SK-N-SH treated with all-trans-retinoic acid at 6 μM for 48 hours (cell line): ENCODE measurements around the gene CASKIN1.
"Not testable (repeated sequence)": the region's sequence is repeated elsewhere in the genome, so short reads cannot be mapped to it uniquely, and the experiment has no call there.

Experiments
- ATAC-seq: fragments of 200-7000 bp; cut with Tn5 transposase; 3 replicates; pipeline ENCODE4 v1.9.1; 2020; ENCODE audit warnings: mild to moderate bottlenecking, moderate library complexity
- ARNTL ChIP-seq: fragments of 450-650 bp; formaldehyde crosslinking; IDR thresholded peaks from 2 replicates; pipeline ENCODE4 v1.5.0; 2020; ENCODE audit warnings: low read depth, mild to moderate bottlenecking, moderate library complexity, borderline replicate concordance
- BACH2 ChIP-seq: fragments of 250-450 bp; sonication (Bioruptor Pico); IDR thresholded peaks from 2 replicates; pipeline ENCODE4 v1.9.0; 2021; ENCODE audit warnings: mild to moderate bottlenecking, borderline replicate concordance
- CREB5 ChIP-seq: fragments of 250-450 bp; sonication (Bioruptor Pico); IDR thresholded peaks from 2 replicates; pipeline ENCODE4 v1.5.1; 2020; ENCODE audit warnings: low read depth, mild to moderate bottlenecking, moderate library complexity
- CSDC2 ChIP-seq: fragments of 250-450 bp; sonication (Bioruptor Pico); IDR thresholded peaks from 2 replicates; pipeline ENCODE4 v1.5.0; 2020; ENCODE audit warnings: mild to moderate bottlenecking, moderate library complexity
- CSRNP3 ChIP-seq: fragments of 250-450 bp; sonication (Bioruptor Pico); IDR thresholded peaks from 2 replicates; pipeline ENCODE4 v1.5.1; 2021; ENCODE audit warnings: mild to moderate bottlenecking, moderate library complexity
- ESRRG ChIP-seq: fragments of 250-450 bp; sonication (Bioruptor Pico); IDR thresholded peaks from 2 replicates; pipeline ENCODE4 v1.6.1; 2021; ENCODE audit warnings: mild to moderate bottlenecking
- ISL1 ChIP-seq: fragments of 250-450 bp; sonication (Bioruptor Pico); IDR thresholded peaks from 2 replicates; pipeline ENCODE4 v2.1.2; 2022; ENCODE audit warnings: mild to moderate bottlenecking, moderate library complexity
- OSR1 ChIP-seq: fragments of 250-450 bp; sonication (Bioruptor Pico); IDR thresholded peaks from 2 replicates; pipeline ENCODE4 v1.8.0; 2022; ENCODE audit warnings: moderate library complexity, mild to moderate bottlenecking, inconsistent platforms
- PATZ1 ChIP-seq: fragments of 250-450 bp; sonication (Bioruptor Pico); IDR thresholded peaks from 2 replicates; pipeline ENCODE4 v1.8.0; 2020; ENCODE audit warnings: mild to moderate bottlenecking, moderate library complexity, borderline replicate concordance
- POU6F1 ChIP-seq: fragments of 250-450 bp; sonication (Bioruptor Pico); IDR thresholded peaks from 2 replicates; pipeline ENCODE4 v1.8.0; 2021; ENCODE audit warnings: low read depth, mild to moderate bottlenecking, moderate library complexity, borderline replicate concordance
- PPARA ChIP-seq: fragments of 250-450 bp; sonication (Bioruptor Pico); IDR thresholded peaks from 2 replicates; pipeline ENCODE4 v1.5.0; 2020; ENCODE audit warnings: mild to moderate bottlenecking, borderline replicate concordance
- RARB ChIP-seq: fragments of 250-450 bp; sonication (Bioruptor Pico); IDR thresholded peaks from 2 replicates; pipeline ENCODE4 v1.8.0; 2021; ENCODE audit warnings: mild to moderate bottlenecking, moderate library complexity
- TCF4 ChIP-seq: fragments of 250-450 bp; sonication (Bioruptor Pico); IDR thresholded peaks from 2 replicates; pipeline ENCODE4 v1.8.0; 2021; ENCODE audit warnings: mild to moderate bottlenecking, moderate library complexity, borderline replicate concordance
- TOX ChIP-seq: fragments of 250-450 bp; sonication (Bioruptor Pico); IDR thresholded peaks from 2 replicates; pipeline ENCODE4 v1.8.0; 2021; ENCODE audit warnings: mild to moderate bottlenecking, moderate library complexity, borderline replicate concordance
- TSHZ2 ChIP-seq: fragments of 250-450 bp; sonication (Bioruptor Pico); IDR thresholded peaks from 2 replicates; pipeline ENCODE4 v1.5.0; 2020; ENCODE audit warnings: mild to moderate bottlenecking, moderate library complexity
- ZC3H10 ChIP-seq: fragments of 250-450 bp; sonication (Bioruptor Pico); IDR thresholded peaks from 2 replicates; pipeline ENCODE4 v1.5.1; 2021; ENCODE audit warnings: mild to moderate bottlenecking, moderate library complexity
- ZFP3 ChIP-seq: fragments of 250-450 bp; sonication (Bioruptor Pico); IDR thresholded peaks from 2 replicates; pipeline ENCODE4 v1.5.0; 2020; ENCODE audit warnings: mild to moderate bottlenecking, moderate library complexity
- ZFP30 ChIP-seq: fragments of 450-650 bp; formaldehyde crosslinking; IDR thresholded peaks from 2 replicates; pipeline ENCODE4 v1.5.0; 2022; ENCODE audit warnings: mild to moderate bottlenecking, moderate library complexity
- ZNF70 ChIP-seq: fragments of 450-650 bp; formaldehyde crosslinking; IDR thresholded peaks from 2 replicates; pipeline ENCODE4 v1.5.0; 2020; ENCODE audit warnings: mild to moderate bottlenecking, moderate library complexity
- ZNF8 ChIP-seq: fragments of 450-650 bp; formaldehyde crosslinking; IDR thresholded peaks from 2 replicates; pipeline ENCODE4 v1.5.0; 2020; ENCODE audit warnings: mild to moderate bottlenecking, moderate library complexity

Gene CASKIN1

GRCh38 chr16:2243781-2244180, 47.4 kb upstream of the CASKIN1 start:
- TF ChIP-seq BACH2 = no peak
- no peak for TF ChIP-seq CREB5 (CRISPR knock-in tag)
- TF ChIP-seq CSDC2 = no peak
- no peak for TF ChIP-seq ZFP3 (CRISPR knock-in tag)
- no peak for TF ChIP-seq TCF4 (CRISPR knock-in tag)
- TF ChIP-seq ZNF8 = no peak
- TF ChIP-seq RARB (CRISPR knock-in tag) = no peak
- no peak for TF ChIP-seq ARNTL (CRISPR knock-in tag)
- TF ChIP-seq ESRRG = no peak
- TF ChIP-seq TOX = no peak
- TF ChIP-seq CSRNP3 (CRISPR knock-in tag) = no peak
- no peak for TF ChIP-seq POU6F1 (CRISPR knock-in tag)
- no peak for ATAC-seq

- TF ChIP-seq ZC3H10 (CRISPR knock-in tag) = no peak
- TF ChIP-seq ZNF8 = no peak
- no peak for TF ChIP-seq CREB5 (CRISPR knock-in tag)
- no peak; the same call in 2 of the 3 replicates for ATAC-seq
These were observed 46.7 kb upstream of the CASKIN1 start for GRCh38 chr16:2243031-2243528.

- ATAC-seq = no peak
- TF ChIP-seq ZC3H10 (CRISPR knock-in tag) (no peak), CSRNP3 (CRISPR knock-in tag) (no peak), ZNF8 (no peak), ZFP3 (CRISPR knock-in tag) (no peak), PPARA (CRISPR knock-in tag) (no peak), ZFP30 (no peak), TSHZ2 (CRISPR knock-in tag) (no peak), ZNF70 (no peak), BACH2 (no peak), TCF4 (CRISPR knock-in tag) (no peak), CSDC2 (no peak), ISL1 (CRISPR knock-in tag) (no peak), RARB (CRISPR knock-in tag) (no peak), PATZ1 (no peak), OSR1 (CRISPR knock-in tag) (no peak), CREB5 (CRISPR knock-in tag) (no peak)
These were observed 46.2 kb upstream of the CASKIN1 start for GRCh38 chr16:2242598-2242997.

GRCh38 chr16:2240331-2240730, 43.9 kb upstream of the CASKIN1 start:
- ATAC-seq = not testable (repeated sequence)
